HG03571 (cell line): ENCODE measurements around the gene HSPB1.
"Not testable (repeated sequence)": the region's sequence is repeated elsewhere in the genome, so short reads cannot be mapped to it uniquely, and the experiment has no call there.

Experiments used
- ATAC-seq: cut with Tn5 transposase; IDR thresholded peaks from one replicate; pipeline ENCODE4 v1.9.1; 2021; ENCODE audit not compliant: unreplicated experiment

Gene HSPB1

DNA sequence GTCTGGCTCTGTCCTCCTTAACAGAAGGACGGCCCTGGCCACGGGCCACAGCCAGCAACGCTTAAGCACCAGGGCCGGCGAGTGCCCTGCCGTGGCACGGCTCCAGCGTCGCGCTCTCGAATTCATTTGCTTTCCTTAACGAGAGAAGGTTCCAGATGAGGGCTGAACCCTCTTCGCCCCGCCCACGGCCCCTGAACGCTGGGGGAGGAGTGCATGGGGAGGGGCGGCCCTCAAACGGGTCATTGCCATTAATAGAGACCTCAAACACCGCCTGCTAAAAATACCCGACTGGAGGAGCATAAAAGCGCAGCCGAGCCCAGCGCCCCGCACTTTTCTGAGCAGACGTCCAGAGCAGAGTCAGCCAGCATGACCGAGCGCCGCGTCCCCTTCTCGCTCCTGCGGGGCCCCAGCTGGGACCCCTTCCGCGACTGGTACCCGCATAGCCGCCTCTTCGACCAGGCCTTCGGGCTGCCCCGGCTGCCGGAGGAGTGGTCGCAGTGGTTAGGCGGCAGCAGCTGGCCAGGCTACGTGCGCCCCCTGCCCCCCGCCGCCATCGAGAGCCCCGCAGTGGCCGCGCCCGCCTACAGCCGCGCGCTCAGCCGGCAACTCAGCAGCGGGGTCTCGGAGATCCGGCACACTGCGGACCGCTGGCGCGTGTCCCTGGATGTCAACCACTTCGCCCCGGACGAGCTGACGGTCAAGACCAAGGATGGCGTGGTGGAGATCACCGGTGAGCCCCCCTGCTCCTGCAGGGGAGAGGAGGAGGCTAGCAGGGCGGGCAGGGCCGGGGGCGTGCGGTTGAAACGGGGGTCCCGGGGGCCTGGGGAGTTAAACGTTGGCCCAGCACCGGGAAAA, at the start of gene HSPB1:
TSS of gene HSPB1 (plus strand) at position 327 of the 855 bp plus-strand sequence. CDS start at position 367, 40 bp downstream.
- no peak for ATAC-seq

DNA sequence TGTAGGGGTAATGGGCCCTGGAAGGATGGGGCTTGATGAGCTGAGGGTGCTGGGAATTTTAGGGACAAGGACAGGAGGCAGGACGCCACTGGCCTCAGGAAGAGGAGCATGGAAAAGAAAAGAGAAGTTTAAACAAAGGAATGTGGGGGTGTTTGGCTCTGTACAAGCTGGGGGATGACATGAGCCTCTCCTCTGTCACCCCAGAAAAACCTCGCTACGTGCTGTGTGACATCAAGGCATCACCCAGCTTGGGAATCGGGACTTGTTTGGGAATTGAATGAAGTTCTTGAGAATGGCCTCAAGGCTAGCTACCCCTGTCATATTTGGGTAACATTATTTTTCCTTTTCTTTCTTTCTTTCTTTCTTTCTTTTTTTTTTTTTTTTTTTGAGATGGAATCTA, 47.7 kb upstream of the HSPB1 start:
- ATAC-seq: no peak

DNA sequence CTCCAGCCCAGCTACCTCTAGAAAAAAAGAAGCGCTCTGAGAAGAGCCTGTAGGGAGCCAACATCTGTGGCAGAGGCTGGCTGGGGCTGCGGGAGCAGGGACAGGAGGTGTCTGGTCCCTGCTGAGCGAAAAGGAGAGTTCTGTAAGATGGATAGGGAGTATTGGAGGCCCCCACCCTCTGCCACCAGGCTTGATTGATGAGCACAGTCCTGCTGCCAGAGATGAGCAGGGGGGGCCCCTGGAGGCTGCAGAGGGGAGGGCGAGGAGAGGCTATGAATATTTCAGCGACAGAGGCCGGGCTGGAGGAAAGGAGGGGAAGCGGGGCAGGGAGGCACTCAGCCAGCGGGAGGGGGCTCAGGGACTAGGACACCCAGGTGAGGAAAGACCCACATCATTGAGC, 44.5 kb upstream of the HSPB1 start:
- ATAC-seq: no peak

DNA sequence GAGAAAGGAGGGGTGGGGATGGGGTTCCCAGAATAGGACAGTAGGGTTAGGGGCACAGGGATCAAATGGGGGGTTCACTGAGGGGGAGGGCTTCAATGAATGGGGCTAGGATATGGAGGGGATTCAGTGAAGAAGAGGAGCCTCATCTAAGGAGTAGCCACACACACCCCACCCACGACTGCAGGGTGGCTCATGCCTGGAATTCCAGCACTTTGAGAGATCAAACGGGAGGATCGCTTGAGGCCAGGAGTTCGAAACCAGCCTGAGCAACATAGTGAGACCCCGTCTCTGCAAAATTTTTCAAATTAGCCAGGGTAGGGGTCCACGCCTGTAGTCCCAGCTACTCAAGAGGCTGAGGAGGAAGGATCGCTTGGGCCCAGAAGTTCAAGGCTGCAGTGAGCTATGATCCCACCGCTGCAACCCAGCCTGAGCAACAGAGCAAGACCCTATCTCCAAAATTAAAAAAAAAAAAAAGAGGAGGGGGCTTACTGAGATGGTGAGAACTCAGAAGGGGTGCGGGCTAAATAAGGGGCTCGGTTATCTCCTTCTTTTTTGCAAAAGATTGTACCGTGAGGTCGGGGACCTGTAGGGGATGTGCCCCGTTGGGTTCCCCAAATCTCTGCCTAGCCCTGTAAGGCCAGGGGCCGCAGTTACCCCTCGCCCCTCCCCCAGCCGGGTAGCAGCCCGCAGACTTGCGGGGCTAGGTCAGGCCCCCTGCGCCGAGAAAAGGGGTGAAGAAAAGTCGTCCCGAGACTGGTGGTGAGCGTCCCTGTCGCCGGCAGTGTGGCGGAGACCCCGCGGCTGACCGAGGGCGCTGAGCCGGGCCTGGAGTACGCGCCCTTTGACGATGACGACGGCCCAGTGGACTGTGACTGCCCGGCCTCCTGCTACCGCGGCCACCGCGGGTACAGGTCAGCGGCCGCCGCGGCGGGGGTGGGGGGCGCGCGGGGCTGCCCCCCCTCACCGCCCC, 43.1 kb upstream of the HSPB1 start:
- no peak for ATAC-seq

DNA sequence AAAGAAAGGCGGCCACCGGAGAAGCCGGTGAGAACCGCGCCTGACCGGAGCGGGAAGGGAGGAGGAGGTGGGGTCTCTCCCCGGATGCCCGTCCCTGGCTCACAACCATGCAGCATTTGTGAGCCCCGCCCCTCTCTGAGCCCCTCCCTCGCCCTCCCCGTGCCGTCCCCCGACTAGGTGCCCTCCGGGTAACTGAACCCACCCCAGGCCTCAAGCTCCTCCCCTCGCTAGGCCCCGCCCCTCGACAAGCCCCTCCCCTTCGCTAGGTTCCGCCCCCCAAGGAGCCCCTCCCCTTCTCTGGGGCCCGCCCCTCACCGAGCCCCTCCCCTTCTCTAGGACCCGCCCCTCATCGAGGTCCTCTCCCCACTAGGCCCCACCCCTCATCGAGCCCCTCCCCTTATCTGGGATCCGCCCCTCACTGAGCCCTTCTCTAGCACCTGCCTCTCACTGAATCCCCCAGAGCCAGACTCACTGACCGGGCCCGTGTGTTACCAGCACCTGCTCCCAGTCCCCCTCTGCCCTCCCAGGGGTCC, 42.2 kb upstream of the HSPB1 start:
- ATAC-seq: no peak

DNA sequence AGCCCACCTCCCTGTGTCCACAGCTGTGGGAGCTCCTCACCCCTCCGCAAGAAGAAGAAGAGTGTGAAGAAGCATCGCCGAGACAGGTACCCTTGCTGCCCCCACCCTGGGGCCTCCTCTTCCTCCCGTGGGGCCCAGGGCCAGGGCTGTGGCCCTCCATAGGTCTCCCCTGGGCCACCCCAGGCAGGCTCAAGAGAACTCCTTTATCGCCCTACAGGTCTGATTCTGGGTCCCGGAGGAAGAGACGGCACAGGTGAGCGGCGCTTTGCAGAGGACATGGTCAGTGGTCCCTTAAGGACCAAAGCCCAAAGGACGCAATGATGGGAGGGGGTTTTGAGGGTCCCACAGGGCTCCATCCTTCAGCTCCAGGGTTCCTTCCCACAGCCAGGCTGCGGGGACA, 41.1 kb upstream of the HSPB1 start:
- no peak for ATAC-seq

DNA sequence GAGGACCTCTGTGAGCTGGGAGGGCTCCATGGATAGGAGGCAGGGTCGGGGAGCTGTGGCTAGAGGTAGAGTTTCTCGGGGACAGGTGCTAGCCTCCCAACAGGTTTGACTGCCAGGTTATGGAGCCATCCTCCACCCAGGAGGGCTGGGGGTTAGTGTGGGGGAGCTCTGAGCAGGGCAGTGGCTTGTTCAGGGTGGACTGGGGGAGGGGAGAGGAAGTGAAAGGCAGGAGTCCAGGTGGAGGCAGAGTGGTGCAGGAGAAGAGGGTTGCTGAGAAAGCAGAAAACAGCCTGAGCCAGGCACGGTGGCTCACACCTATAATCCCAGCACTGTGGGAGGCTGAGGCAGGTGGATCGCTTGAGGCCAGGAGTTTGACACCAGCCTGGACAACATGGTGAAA, 40.5 kb upstream of the HSPB1 start:
- ATAC-seq: no peak

DNA sequence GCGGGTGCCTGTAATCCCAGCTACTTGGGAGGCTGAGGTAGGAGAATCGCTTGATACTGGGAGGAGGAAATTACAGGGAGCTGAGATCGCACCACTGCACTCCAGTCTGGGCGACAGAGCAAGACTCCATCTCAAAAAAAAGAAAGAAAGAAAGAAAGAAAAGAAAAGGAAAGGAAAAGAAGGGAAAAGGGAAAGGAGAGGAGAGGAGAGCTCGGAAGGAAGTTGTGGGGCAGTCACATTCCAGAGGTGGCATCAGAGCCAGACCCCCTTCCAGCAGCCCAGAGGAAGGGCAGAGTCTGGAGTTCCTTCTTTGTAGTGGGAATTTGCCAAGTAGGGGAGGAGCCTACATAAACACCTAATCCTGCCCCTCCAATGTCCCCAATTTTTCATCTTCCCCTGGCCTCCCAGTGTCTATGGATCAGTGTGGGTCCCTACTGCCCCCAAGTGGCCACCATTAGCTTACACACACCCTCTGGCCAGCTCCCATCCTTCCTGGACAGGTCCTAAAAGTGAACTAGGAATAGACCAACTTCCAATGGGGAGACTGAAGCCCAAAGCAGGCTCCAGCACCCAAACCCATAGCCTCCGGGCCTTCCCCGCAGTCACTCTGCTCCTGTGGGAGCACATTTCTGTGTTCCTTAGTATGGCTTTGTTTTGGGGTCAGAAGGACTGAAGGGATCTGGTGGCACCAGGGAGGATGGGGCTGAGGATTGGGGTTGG, 39.6 kb upstream of the HSPB1 start:
- ATAC-seq: no peak

DNA sequence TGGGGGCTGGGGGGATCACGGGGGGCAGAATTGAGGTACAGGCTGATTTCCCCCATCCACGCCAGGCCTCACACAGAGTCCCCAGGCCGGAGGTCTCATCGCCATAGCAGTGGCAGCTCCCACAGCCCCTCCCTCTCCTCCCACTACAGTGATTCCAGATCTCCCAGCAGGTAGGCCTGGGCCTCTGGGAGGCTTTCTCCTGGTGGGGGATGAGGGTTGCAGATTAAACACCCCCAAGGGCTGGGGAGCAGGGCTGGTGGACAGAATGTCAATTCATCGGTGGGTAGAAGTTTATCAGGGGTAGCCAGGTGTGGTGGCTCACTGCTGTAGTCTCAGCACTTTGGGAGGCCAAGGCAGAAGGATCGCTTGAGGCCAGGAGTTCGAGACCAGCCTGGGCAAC, 37.2 kb upstream of the HSPB1 start:
- no peak for ATAC-seq

DNA sequence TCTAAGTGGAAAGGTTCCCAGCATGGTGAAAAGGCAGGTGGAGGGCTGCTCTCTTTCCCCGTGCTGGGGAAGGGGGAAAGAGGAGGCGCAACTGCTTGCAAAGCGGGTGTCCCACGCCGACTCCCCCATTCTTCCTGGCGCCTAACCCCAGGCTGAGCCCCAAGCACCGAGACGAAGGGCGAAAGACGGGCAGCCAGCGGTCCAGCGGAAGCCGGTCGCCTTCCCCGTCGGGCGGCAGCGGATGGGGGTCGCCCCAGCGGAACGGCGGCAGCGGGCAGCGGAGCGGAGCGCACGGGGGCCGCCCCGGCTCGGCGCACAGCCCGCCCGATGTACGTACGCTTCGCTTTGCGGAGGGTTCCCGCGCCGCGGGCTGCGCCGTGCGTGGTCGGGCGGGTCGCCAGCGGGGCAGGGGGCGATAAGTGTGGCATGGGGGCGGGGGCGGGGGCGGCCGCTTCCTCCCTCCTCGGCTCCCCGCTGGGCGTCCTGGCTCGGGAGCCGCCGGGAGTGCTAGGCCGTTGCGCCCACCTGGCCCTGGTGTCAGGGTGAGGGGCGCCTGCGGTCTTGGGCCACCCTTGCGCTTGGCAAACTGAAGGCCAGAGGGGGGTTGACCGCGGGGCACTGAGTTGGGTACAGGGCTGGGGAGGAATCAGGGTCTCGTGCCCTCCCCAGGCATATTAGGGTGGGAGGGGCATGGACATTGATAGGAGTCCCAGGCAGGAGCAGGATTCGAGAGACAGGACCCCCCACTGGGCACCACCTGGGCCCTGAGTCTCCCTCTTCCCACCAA, 35.2 kb upstream of the HSPB1 start:
- ATAC-seq: no peak

DNA sequence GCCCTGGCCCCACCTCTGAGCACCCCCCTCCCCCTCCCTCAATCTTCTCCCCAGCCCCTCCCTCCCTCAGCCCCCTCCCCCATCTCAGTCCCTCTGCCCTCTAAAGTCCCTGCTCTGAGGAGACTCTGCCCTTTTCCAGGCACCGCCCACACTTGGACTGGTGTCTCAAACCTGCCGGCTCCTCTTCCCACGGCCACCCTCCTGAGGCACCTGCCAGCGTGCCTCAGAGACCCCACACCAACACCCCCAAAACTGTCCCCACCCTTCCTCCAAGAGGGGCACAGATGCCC, 34.6 kb upstream of the HSPB1 start:
- no peak for ATAC-seq

DNA sequence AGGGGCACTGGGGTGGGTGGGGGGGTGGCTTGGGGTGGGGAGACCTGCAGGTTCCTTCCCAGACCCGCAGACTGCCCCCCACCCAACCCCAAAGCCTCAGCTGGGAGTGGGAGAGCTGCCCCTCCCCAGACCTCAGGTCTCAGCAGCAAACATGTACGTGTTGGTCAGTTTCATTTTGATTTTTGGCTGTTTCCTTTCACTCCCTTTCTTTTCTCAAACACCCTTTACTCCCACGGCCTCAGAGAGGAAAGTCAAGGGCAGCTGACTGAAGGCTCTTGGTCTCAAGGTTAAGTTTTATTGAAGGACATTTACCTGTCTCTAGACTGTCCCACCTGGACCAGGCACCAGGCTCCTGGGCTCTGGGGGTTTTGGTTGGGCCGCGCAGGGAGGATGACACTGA, 34.1 kb upstream of the HSPB1 start:
- no peak for ATAC-seq

DNA sequence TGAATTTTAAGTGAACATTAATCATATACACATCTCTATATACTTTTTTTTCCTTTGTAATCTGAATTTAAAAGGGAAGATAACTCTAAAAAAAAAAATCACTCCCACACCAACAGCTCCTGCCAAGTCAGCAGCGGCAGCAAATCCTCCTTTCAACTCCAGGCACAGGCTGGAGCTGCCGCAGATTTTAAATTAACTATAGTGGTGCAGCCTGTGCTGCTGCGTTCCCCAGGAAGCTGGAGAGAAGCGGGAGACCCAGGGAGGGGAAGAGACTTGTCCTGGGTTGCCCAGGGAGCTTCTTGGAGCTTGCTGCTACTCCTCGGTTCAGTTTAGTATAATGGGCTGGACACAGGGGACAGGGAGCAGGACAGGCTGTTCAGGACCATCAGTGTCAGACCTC, 32.6 kb upstream of the HSPB1 start:
- ATAC-seq: no peak

DNA sequence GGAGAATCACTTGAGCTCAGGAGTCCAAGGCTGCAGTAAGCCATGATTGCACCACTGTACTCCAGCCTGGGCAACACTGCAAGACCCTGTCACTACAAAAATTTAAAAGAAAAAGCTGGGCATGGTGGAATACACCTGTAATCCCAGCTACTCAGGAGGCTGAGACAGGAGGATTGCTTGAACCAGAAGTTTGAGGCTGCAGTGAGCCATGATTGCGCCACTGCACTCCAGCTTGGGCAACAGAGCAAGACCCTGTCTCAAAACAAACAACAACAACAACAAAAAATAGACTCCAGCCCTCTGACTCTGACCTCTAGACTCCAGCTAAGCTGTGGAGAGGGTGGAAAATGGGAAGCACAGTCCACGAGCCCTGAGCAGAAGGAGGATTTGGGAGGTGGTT, 31.1 kb upstream of the HSPB1 start:
- not testable (repeated sequence) for ATAC-seq

DNA sequence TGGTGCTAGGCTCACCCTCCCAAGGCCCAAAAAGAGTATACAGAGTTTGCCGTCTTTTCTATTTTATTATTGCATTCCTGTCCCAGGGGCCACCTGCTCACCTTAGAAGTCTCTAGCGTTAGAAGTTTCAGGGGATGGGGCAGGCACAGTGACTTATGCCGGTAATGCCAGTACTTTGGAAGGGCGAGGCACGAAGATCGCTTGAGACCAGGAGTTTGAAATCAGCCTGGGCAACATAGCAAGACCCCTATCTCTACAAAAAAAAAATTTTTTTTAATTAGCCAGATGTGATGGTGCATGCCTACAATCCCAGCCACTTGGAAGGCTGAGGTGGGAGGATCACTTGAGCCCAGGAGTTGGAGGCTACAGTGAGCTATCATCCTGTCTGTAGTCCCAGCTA, 30.3 kb upstream of the HSPB1 start:
- ATAC-seq: no peak

DNA sequence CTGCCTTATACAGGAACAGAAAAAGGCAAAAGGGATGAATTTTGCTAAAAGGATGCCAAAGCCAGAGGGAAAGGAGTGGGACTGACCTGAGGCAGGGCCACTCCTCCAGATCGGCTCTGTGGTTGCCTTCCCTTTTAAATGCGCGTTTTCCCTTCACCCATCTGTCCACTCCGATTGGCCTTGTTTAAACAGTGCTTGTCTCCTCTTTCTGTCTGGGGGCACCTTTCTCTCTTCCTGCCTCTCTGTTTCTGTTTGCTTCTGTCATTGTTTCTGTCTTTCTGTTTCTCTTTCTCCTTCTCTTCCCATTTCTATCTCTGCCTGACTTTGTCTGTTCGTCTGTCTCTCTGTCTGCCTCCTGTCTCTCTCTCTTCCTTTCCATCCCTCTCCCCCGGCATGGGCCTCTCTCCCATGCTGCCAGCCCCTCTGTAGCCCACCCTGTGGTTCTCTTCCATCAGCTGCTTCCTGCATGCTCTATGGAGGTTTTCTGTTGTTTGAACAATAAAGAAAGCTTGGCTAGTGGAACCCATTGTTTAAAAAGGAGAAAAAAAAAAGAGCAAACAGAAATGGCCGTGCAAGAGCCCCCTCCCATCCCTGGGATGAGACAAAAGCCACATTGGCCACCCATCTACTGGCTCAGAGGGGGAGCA, 29.5 kb upstream of the HSPB1 start:
- ATAC-seq: no peak

DNA sequence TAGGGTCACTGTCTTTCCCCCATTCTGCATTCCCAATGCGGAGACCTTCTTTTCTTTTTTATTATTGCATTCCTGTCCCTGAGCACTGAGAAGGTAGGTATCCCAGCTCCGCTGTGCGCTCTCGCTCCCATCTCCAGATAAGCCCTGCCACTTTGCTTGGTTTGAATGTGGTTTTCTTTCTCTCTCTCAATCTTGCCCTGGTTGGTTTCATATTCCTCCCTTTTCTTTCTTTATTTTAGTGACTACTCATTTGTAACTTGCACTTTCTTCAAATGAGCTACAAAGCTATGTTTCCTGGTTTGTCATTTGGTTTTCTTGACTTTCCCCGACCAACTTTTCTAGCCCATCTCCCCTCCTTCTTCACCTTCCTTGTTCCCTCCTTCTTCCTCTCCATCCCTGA, 29.0 kb upstream of the HSPB1 start:
- ATAC-seq: no peak

DNA sequence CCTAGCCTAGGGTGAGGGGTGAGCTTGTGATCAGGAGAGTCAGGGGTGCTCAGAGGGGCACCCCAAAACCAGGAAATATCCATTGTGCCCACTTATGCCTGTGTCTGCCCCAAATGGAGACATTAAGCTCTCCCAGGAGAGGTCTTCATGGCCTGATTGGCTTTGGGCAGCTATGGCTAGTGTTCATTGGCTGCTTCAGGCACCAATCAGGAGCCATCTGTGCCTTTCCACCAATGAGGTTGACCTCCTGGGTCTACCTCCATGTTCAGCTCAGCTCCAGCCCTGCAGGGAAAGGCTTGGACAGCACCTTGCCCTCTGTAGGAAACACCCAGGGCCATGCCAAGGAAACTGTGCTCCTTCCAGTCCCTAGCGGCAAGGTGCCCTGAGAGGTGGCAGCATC, 23.9 kb upstream of the HSPB1 start:
- ATAC-seq: no peak

DNA sequence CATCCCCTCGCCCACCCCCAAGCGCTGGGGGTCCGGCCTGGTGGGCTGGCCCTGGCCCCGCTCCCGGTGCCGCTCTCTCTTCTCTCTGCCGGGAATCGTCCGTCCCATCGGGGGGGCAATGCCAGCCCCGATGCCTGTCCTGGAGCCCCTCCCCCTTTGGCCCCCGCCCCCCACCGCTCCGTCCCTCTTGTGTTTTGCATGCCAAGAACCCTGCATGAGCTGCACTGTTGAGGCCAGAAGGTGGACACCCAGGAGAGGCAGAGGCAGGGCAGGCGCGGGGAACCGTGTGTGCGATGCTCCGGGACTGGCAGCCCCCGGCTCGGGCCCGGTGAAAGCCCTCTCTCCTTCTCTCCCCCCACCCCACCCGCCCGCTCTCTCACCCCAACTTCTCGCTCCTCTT, 22.1 kb upstream of the HSPB1 start:
- ATAC-seq: no peak
